Keratinocyte (primary cell): ENCODE results near the gene URB2. TPM values are rescaled to one million over a fixed set of nuclear protein-coding genes. Genes with fewer than 3 reads are reported as not detected.

Experiments
- DNase-seq: peaks from one replicate; pipeline ENCODE4 v3.0.0-alpha.2; 2011; ENCODE audit warnings: low read depth, missing footprints, low spot score
- FAIRE-seq: peaks from 2 replicates; lab custom pipeline; 2011; peaks lifted over from hg19 to GRCh38; lab: Jason Lieb, UNC
- H2AFZ ChIP-seq: 2 replicates; pipeline ENCODE4 v1.6.0; 2012; ENCODE audit warnings: low read length, control low read depth, inconsistent platforms; ENCODE audit not compliant: control insufficient read depth
- H3K27ac ChIP-seq: 2 replicates; pipeline ENCODE4 v1.5.1; 2011; ENCODE audit warnings: low read length; ENCODE audit not compliant: control insufficient read depth, insufficient read depth
- H3K27me3 ChIP-seq: 3 replicates; pipeline ENCODE4 v1.6.0; 2011; ENCODE audit warnings: low read length; ENCODE audit not compliant: control insufficient read depth, insufficient read depth; ENCODE audit errors: extremely low read depth
- H3K36me3 ChIP-seq, 2 experiments: 2 replicates in 1 of 2; 3 replicates in 1 of 2; pipeline ENCODE4 v1.5.1; 2011; ENCODE audit warnings: low read length in 2 of 2, mild to moderate bottlenecking in 1 of 2; ENCODE audit not compliant: control insufficient read depth in 2 of 2, insufficient read depth in 2 of 2; ENCODE audit errors: extremely low read depth in 1 of 2
- H3K4me1 ChIP-seq: 3 replicates; pipeline ENCODE4 v1.5.1; 2011; ENCODE audit warnings: low read length; ENCODE audit not compliant: control insufficient read depth, insufficient read depth; ENCODE audit errors: extremely low read depth
- H3K4me2 ChIP-seq: 3 replicates; pipeline ENCODE4 v1.6.0; 2011; ENCODE audit warnings: low read depth, low read length; ENCODE audit not compliant: control insufficient read depth, insufficient read depth; ENCODE audit errors: extremely low read depth
- H3K4me3 ChIP-seq, 3 experiments: fragments of 200-600 bp in 1 of 3; sonication (generic) in 1 of 3; 2 replicates in 2 of 3; 3 replicates in 1 of 3; pipeline ENCODE4 v1.5.1; 2011 to 2016; ENCODE audit warnings: low read length in 3 of 3, mild to moderate bottlenecking in 3 of 3, control low read depth in 2 of 3, inconsistent platforms in 1 of 3, low read depth in 1 of 3, mixed read lengths in 1 of 3, mixed run types in 1 of 3, moderate library complexity in 1 of 3; ENCODE audit not compliant: control insufficient read depth in 2 of 3, insufficient read depth in 2 of 3; ENCODE audit errors: extremely low read depth in 1 of 3
- H3K79me2 ChIP-seq: 2 replicates; pipeline ENCODE4 v1.6.0; 2012; ENCODE audit warnings: low read length; ENCODE audit not compliant: control insufficient read depth, insufficient read depth
- H3K9ac ChIP-seq: 3 replicates; pipeline ENCODE4 v1.6.0; 2011; ENCODE audit warnings: low read length; ENCODE audit not compliant: control insufficient read depth, insufficient read depth; ENCODE audit errors: extremely low read depth
- H3K9me1 ChIP-seq: 3 replicates; pipeline ENCODE4 v1.6.0; 2011; ENCODE audit warnings: low read length; ENCODE audit not compliant: control insufficient read depth, insufficient read depth; ENCODE audit errors: extremely low read depth
- H3K9me3 ChIP-seq: 2 replicates; pipeline ENCODE4 v1.5.1; 2012; ENCODE audit warnings: low read depth, low read length; ENCODE audit not compliant: control insufficient read depth
- H4K20me1 ChIP-seq: 3 replicates; pipeline ENCODE4 v1.6.0; 2011; ENCODE audit warnings: low read length; ENCODE audit not compliant: control insufficient read depth, insufficient read depth; ENCODE audit errors: extremely low read depth
- EZH2 ChIP-seq: IDR thresholded peaks from one replicate; pipeline ENCODE4 v1.6.1; 2012; ENCODE audit warnings: inconsistent platforms, mild to moderate bottlenecking, low read length, moderate library complexity
- dilution Hi-C: fragments of 300-500 bp; cut with MboI; formaldehyde crosslinking; loops from one replicate; pipeline ENCODE4 v1.7.0; 2020; ENCODE audit warnings: low sequenced_read_pairs; ENCODE audit not compliant: extremely low pct_ligation_motif_present
- polyA plus RNA-seq, 5 experiments: library from polyadenylated mRNA; depleted of rRNA in 3 of 5; stranded (reverse) in 3 of 5; stranded (forward) in 1 of 5; unstranded in 1 of 5; fragments of >200 nt; gene quantifications; 1 replicate in 1 of 5; 2 replicates in 3 of 5; 3 replicates in 1 of 5; pipeline versions ENCODE4 v1.2.1 to v1.2.3, GENCODE V29; 2011 to 2012; ENCODE audit warnings: missing spikeins in 2 of 5, low read depth in 1 of 5, low replicate concordance in 1 of 5
- TF ChIP-seq, protein P1 (sequence below), 3 experiments: IDR thresholded peaks in 1 of 3; conservative IDR thresholded peaks in 1 of 3; optimal IDR thresholded peaks in 1 of 3; 2 replicates in 2 of 3; 3 replicates in 1 of 3; pipeline versions ENCODE3 to v1.5.1; 2011; ENCODE audit warnings: low read length in 3 of 3, mild to moderate bottlenecking in 3 of 3, moderate library complexity in 2 of 3, control low read depth in 1 of 3, inconsistent platforms in 1 of 3; ENCODE audit not compliant: insufficient read depth in 2 of 3; ENCODE audit errors: extremely low read depth in 1 of 3

The URB2 gene
- polyA plus RNA-seq, 1 donor (not counting 4 experiments of a cell fraction or from before 2014, with no cell fraction given), result 8.5 TPM

GRCh38 chr1:229640455-229640854 is 14.4 kb downstream of the URB2 start:
- Histone ChIP-seq H3K79me2 (peaks cover 42% of the 10 kb centered on the region), H2AFZ (no peak overlapping the region), H3K4me2 (no peak overlapping the region), H3K4me1 (no peaks in the 10 kb centered on the region), H4K20me1 (no peaks in the 10 kb centered on the region), H3K9me3 (no peaks in the 10 kb centered on the region), H3K27me3 (no peaks in the 10 kb centered on the region), H3K9ac (no peak overlapping the region), H3K9me1 (no peaks in the 10 kb centered on the region), H3K4me3 (no peak overlapping the region), H3K27ac (no peak overlapping the region), H3K36me3 (peaks cover 33 to 36% of the 10 kb centered on the region in 2 experiments)
- DNase-seq, result no peak
- no peak for FAIRE-seq
- dilution Hi-C loops, result no loop called here
- TF ChIP-seq, protein P1, sequence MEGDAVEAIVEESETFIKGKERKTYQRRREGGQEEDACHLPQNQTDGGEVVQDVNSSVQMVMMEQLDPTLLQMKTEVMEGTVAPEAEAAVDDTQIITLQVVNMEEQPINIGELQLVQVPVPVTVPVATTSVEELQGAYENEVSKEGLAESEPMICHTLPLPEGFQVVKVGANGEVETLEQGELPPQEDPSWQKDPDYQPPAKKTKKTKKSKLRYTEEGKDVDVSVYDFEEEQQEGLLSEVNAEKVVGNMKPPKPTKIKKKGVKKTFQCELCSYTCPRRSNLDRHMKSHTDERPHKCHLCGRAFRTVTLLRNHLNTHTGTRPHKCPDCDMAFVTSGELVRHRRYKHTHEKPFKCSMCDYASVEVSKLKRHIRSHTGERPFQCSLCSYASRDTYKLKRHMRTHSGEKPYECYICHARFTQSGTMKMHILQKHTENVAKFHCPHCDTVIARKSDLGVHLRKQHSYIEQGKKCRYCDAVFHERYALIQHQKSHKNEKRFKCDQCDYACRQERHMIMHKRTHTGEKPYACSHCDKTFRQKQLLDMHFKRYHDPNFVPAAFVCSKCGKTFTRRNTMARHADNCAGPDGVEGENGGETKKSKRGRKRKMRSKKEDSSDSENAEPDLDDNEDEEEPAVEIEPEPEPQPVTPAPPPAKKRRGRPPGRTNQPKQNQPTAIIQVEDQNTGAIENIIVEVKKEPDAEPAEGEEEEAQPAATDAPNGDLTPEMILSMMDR (optimal IDR thresholded peaks at IDR 0.05 in 1 of 3, IDR thresholded peaks at IDR 0.05 in 1 of 3, conservative IDR thresholded peaks at IDR 0.05 in 1 of 3; ENCODE audit: extremely low read depth in 1 of 3, insufficient read depth in 2 of 3, low read length in 3 of 3), result no peak
- TF ChIP-seq EZH2, result no peak

- Histone ChIP-seq H3K4me2 (no peak overlapping the region), H3K4me1 (no peaks in the 10 kb centered on the region), H3K9me3 (no peaks in the 10 kb centered on the region), H3K36me3 (peaks cover 32 to 36% of the 10 kb centered on the region in 2 experiments), H3K4me3 (no peak overlapping the region), H3K27ac (no peak overlapping the region), H2AFZ (no peak overlapping the region), H3K27me3 (no peaks in the 10 kb centered on the region), H3K79me2 (peaks cover 39% of the 10 kb centered on the region), H3K9ac (no peak overlapping the region), H3K9me1 (no peaks in the 10 kb centered on the region), H4K20me1 (no peaks in the 10 kb centered on the region)
- FAIRE-seq (no peak), DNase-seq (no peak)
- dilution Hi-C loops, result no loop called here
- no peak for TF ChIP-seq EZH2
- TF ChIP-seq, protein P1 (optimal IDR thresholded peaks at IDR 0.05 in 1 of 3, IDR thresholded peaks at IDR 0.05 in 1 of 3, conservative IDR thresholded peaks at IDR 0.05 in 1 of 3; ENCODE audit: extremely low read depth in 1 of 3, insufficient read depth in 2 of 3, low read length in 3 of 3), result no peak
These were observed 15.3 kb downstream of the URB2 start for GRCh38 chr1:229641306-229641705.
